GM12878 (cell line): ENCODE data around the gene NMRK2. TPM values are rescaled to one million over a fixed set of nuclear protein-coding genes. Genes with fewer than 3 reads are reported as not detected.

Experiments used
- CREM ChIP-seq: IDR thresholded peaks from 2 replicates; pipeline ENCODE4 v1.6.1; 2014; ENCODE audit warnings: antibody characterized with exemption, low read depth
- CUX1 ChIP-seq: IDR thresholded peaks from 2 replicates; pipeline ENCODE4 v1.6.1; 2012; ENCODE audit warnings: improper control_type of control experiment, low read depth, low read length; ENCODE audit not compliant: insufficient replicate concordance
- FOXM1 ChIP-seq: IDR thresholded peaks from 2 replicates; pipeline ENCODE4 v1.6.1; 2012; ENCODE audit warnings: low read depth, mild to moderate bottlenecking, inconsistent platforms, low read length, moderate library complexity
- NBN ChIP-seq: fragments of 450-650 bp; IDR thresholded peaks from 2 replicates; pipeline ENCODE4 v1.6.1; 2016
- POLR2AphosphoS5 ChIP-seq: IDR thresholded peaks from 2 replicates; pipeline ENCODE4 v1.6.1; 2011; ENCODE audit warnings: mild to moderate bottlenecking, low read length, inconsistent platforms
- RELA ChIP-seq: fragments of 450-650 bp; IDR thresholded peaks from 2 replicates; pipeline ENCODE4 v1.8.0; 2014; ENCODE audit warnings: borderline replicate concordance; ENCODE audit not compliant: partially characterized antibody
- SMAD1 ChIP-seq: fragments of 450-650 bp; IDR thresholded peaks from 2 replicates; pipeline ENCODE4 v1.6.1; 2018; ENCODE audit warnings: mild to moderate bottlenecking, low read depth; ENCODE audit not compliant: partially characterized antibody
- TARDBP ChIP-seq: IDR thresholded peaks from 2 replicates; pipeline ENCODE4 v1.6.1; 2016; ENCODE audit warnings: borderline replicate concordance
- TCF7 ChIP-seq: IDR thresholded peaks from 2 replicates; pipeline ENCODE4 v1.6.1; 2014; ENCODE audit warnings: antibody characterized with exemption, borderline replicate concordance
- polyA plus RNA-seq, 11 experiments: library from polyadenylated mRNA; depleted of rRNA in 4 of 11; unstranded in 6 of 11; stranded (reverse) in 5 of 11; fragments of >200 nt; fragmentation: Nextera tagmentation in 4 of 11; fragmentation: Illumina TruSeq in 1 of 11; extraction: Ambion mirVana in 4 of 11; extraction: Trizol in 1 of 11; gene quantifications; 1 replicate in 1 of 11; 2 replicates in 10 of 11; pipeline versions ENCODE4 v1.2.1 to v1.2.3, GENCODE V29; 2011 to 2016; ENCODE audit warnings: inconsistent platforms in 2 of 11, missing spikeins in 2 of 11, low read depth in 1 of 11
- total RNA-seq, 4 experiments: library from RNA; depleted of rRNA in 3 of 4; stranded (reverse); fragments of >200 nt in 3 of 4; fragmentation: Illumina TruSeq in 1 of 4; extraction: Trizol in 1 of 4; gene quantifications; 2 replicates each; pipeline versions ENCODE4 v1.2.1 to v1.2.3, GENCODE V29; 2013 to 2021
- TF ChIP-seq, protein P1 (sequence below): fragments of 450-650 bp; conservative IDR thresholded peaks from 2 replicates; pipeline ENCODE4 v1.6.1; 2017; ENCODE audit warnings: mild to moderate bottlenecking, moderate library complexity
- TF ChIP-seq, protein P2 (sequence below): fragments of 450-650 bp; IDR thresholded peaks from 2 replicates; pipeline ENCODE4 v1.6.1; 2016; ENCODE audit warnings: mild to moderate bottlenecking

Gene NMRK2
- total and polyA plus RNA-seq, 10 of the 15 experiments (the other 5 are each of a cell fraction or from before 2014, with no cell fraction given) = 0.14 to 0.15 TPM; not detected in 8

- TF ChIP-seq, protein P1, sequence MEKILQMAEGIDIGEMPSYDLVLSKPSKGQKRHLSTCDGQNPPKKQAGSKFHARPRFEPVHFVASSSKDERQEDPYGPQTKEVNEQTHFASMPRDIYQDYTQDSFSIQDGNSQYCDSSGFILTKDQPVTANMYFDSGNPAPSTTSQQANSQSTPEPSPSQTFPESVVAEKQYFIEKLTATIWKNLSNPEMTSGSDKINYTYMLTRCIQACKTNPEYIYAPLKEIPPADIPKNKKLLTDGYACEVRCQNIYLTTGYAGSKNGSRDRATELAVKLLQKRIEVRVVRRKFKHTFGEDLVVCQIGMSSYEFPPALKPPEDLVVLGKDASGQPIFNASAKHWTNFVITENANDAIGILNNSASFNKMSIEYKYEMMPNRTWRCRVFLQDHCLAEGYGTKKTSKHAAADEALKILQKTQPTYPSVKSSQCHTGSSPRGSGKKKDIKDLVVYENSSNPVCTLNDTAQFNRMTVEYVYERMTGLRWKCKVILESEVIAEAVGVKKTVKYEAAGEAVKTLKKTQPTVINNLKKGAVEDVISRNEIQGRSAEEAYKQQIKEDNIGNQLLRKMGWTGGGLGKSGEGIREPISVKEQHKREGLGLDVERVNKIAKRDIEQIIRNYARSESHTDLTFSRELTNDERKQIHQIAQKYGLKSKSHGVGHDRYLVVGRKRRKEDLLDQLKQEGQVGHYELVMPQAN = no peak
- TF ChIP-seq CREM (no peak), TARDBP (no peak), SMAD1 (no peak), TCF7 (no peak), CUX1 (no peak), FOXM1 (no peak), NBN (no peak), RELA (no peak), POLR2AphosphoS5 (peak; percentile 51)
- TF ChIP-seq, protein P2, sequence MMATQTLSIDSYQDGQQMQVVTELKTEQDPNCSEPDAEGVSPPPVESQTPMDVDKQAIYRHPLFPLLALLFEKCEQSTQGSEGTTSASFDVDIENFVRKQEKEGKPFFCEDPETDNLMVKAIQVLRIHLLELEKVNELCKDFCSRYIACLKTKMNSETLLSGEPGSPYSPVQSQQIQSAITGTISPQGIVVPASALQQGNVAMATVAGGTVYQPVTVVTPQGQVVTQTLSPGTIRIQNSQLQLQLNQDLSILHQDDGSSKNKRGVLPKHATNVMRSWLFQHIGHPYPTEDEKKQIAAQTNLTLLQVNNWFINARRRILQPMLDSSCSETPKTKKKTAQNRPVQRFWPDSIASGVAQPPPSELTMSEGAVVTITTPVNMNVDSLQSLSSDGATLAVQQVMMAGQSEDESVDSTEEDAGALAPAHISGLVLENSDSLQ = no peak
Observed at GRCh38 chr19:3976495-3977241, 43.8 kb downstream of the NMRK2 start (continued).
